Right forelimb (tissue), 1 donor: Measurements from ENCODE around the gene DHX36.

Source experiments
- DNase-seq: peaks from one replicate; pipeline ENCODE4 v3.0.0-alpha.2; 2018

Gene DHX36

DNA sequence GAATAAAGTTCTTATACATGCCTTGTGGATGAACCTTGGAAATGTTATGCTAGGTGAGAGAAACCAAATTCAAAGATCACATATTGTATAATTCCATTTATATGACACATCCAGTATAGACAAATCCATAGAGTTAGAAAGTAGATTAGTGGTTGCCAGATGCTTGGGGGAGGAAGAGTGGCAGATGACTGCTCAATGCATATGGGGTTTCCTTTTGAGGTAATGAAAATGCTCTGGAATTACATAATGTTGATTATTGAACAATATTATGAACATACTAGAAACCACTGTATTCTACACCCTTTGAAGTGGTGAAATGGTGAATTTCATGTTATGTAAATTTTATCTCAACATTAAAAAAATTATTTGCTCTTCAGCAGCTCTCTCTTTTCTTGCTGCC lies 100.8 kb downstream of the DHX36 start:
- DNase-seq, result no peak
